Endothelial cell of umbilical vein (primary cell): ENCODE results near the gene TMEM37. TPM values are rescaled to one million over a fixed set of nuclear protein-coding genes. Genes with fewer than 3 reads are reported as not detected.

ENCODE experiments used
- BruUV-seq: library from RNA; stranded (reverse); fragments of 400-500 nt; replicated peaks from 2 replicates; lab custom pipeline; 2021; lab: Mats Ljungman, UMichigan
- CTCF ChIA-PET: fragments of 300-600, 350-600 bp; sonication (Branson Sonifier 250); formaldehyde crosslinking; loops from one replicate; lab custom pipeline; 2021; ENCODE audit warnings: antibody characterized with exemption, inconsistent platforms; lab: Charles Lee
- POLR2A ChIA-PET: fragments of 300-600, 350-600 bp; sonication (Branson Sonifier 250); formaldehyde crosslinking; loops from one replicate; lab custom pipeline; 2021; ENCODE audit warnings: antibody characterized with exemption, inconsistent platforms; lab: Charles Lee
- DNase-seq: peaks from one replicate; pipeline ENCODE4 v3.0.0-alpha.2; 2011; ENCODE audit warnings: low read depth, low spot score
- FAIRE-seq: peaks from 2 replicates; lab custom pipeline; 2011; peaks lifted over from hg19 to GRCh38; lab: Jason Lieb, UNC
- H2AFZ ChIP-seq: 2 replicates; pipeline ENCODE4 v1.6.0; 2012; ENCODE audit warnings: low read depth, low read length, control low read depth, inconsistent platforms
- H3K27ac ChIP-seq: 2 replicates; pipeline ENCODE4 v1.5.1; 2011; ENCODE audit warnings: low read depth, mild to moderate bottlenecking, control low read depth, low read length, moderate library complexity; ENCODE audit not compliant: insufficient read depth
- H3K27me3 ChIP-seq, 2 experiments: 2 replicates each; pipeline versions ENCODE4 v1.6.0 to v1.6.1; 2011; ENCODE audit warnings: low read length in 2 of 2, mixed read lengths in 1 of 2; ENCODE audit not compliant: control insufficient read depth in 2 of 2, insufficient read depth in 2 of 2
- H3K36me3 ChIP-seq, 2 experiments: 2 replicates in 1 of 2; 3 replicates in 1 of 2; pipeline ENCODE4 v1.5.1; 2011; ENCODE audit warnings: low read length in 2 of 2, mild to moderate bottlenecking in 1 of 2, moderate library complexity in 1 of 2; ENCODE audit not compliant: control insufficient read depth in 2 of 2, insufficient read depth in 2 of 2; ENCODE audit errors: extremely low read depth in 1 of 2
- H3K4me1 ChIP-seq: 3 replicates; pipeline ENCODE4 v1.5.1; 2011; ENCODE audit warnings: mild to moderate bottlenecking, low read length; ENCODE audit not compliant: control insufficient read depth, insufficient read depth; ENCODE audit errors: extremely low read depth
- H3K4me2 ChIP-seq: 2 replicates; pipeline ENCODE4 v1.6.1; 2011; ENCODE audit warnings: low read length, control low read depth, mixed read lengths; ENCODE audit not compliant: insufficient read depth
- H3K4me3 ChIP-seq, 3 experiments: fragments of 200-600 bp in 1 of 3; sonication (generic), shearing (Covaris generic) in 1 of 3; replicated peaks in 1 of 3; 2 replicates each; pipeline ENCODE4 v1.5.1; 2011 to 2016; ENCODE audit warnings: control low read depth in 3 of 3, low read length in 3 of 3, mild to moderate bottlenecking in 2 of 3, inconsistent platforms in 1 of 3, low read depth in 1 of 3, moderate library complexity in 1 of 3; ENCODE audit not compliant: insufficient read depth in 1 of 3
- H3K79me2 ChIP-seq: 2 replicates; pipeline ENCODE4 v1.6.0; 2012; ENCODE audit warnings: low read length, inconsistent platforms; ENCODE audit not compliant: control insufficient read depth, insufficient read depth
- H3K9ac ChIP-seq: replicated peaks from 2 replicates; pipeline ENCODE3; 2011; ENCODE audit warnings: low read length, control low read depth; ENCODE audit not compliant: insufficient read depth; ENCODE audit errors: extremely low read depth
- H3K9me1 ChIP-seq: replicated peaks from 3 replicates; pipeline ENCODE4 v1.6.0; 2011; ENCODE audit warnings: mild to moderate bottlenecking, low read length; ENCODE audit not compliant: control insufficient read depth, insufficient read depth; ENCODE audit errors: extremely low read depth
- H3K9me3 ChIP-seq: replicated peaks from 2 replicates; pipeline ENCODE4 v1.5.1; 2012; ENCODE audit warnings: low read length, inconsistent platforms; ENCODE audit not compliant: control insufficient read depth, insufficient read depth
- H4K20me1 ChIP-seq: replicated peaks from 2 replicates; pipeline ENCODE3; 2011; ENCODE audit warnings: mild to moderate bottlenecking, low read length; ENCODE audit not compliant: control insufficient read depth, insufficient read depth; ENCODE audit errors: extremely low read depth
- EZH2 ChIP-seq: IDR thresholded peaks from 2 replicates; pipeline ENCODE4 v1.6.1; 2012; ENCODE audit warnings: borderline replicate concordance, low read depth, mild to moderate bottlenecking, moderate library complexity, low read length, inconsistent platforms; ENCODE audit not compliant: severe bottlenecking
- FOS ChIP-seq: IDR thresholded peaks from 2 replicates; pipeline ENCODE4 v1.6.1; 2011; ENCODE audit warnings: mild to moderate bottlenecking, low read length, moderate library complexity, borderline replicate concordance; ENCODE audit not compliant: insufficient read depth
- GATA2 ChIP-seq: IDR thresholded peaks from 2 replicates; pipeline ENCODE4 v1.7.0; 2011; ENCODE audit warnings: low read depth, mild to moderate bottlenecking, moderate library complexity, mixed read lengths, low read length; ENCODE audit not compliant: insufficient read length, insufficient read depth
- JUN ChIP-seq: IDR thresholded peaks from 2 replicates; pipeline ENCODE4 v1.6.1; 2011; ENCODE audit warnings: borderline replicate concordance, low read depth; ENCODE audit not compliant: insufficient read length, insufficient read depth
- MYC ChIP-seq: IDR thresholded peaks from one replicate; pipeline ENCODE4 v1.6.1; 2011; ENCODE audit warnings: mild to moderate bottlenecking, low read depth, low read length
- POLR2A ChIP-seq: IDR thresholded peaks from 2 replicates; pipeline ENCODE4 v1.6.1; 2012; ENCODE audit warnings: low read depth, mild to moderate bottlenecking, control low read depth, low read length
- POLR2AphosphoS5 ChIP-seq: IDR thresholded peaks from 2 replicates; pipeline ENCODE4 v1.6.1; 2012; ENCODE audit warnings: low read depth, mild to moderate bottlenecking, control low read depth, low read length, moderate library complexity; ENCODE audit not compliant: insufficient read depth
- dilution Hi-C: fragments of 300-500 bp; cut with MboI; formaldehyde crosslinking; loops from one replicate; pipeline ENCODE4 v1.15.0; 2019; ENCODE audit warnings: low sequenced_read_pairs; ENCODE audit not compliant: extremely low pct_ligation_motif_present
- intact Hi-C: fragments of 100-400 bp; cut with micrococcal nuclease; formaldehyde crosslinking; loops from one replicate; pipeline ENCODE4 v1.10.0; 2022
- polyA plus RNA-seq, 4 experiments: library from polyadenylated mRNA; depleted of rRNA in 3 of 4; stranded (reverse) in 3 of 4; unstranded in 1 of 4; fragments of >200 nt; gene quantifications; 2 replicates each; pipeline versions ENCODE4 v1.2.1 to v1.2.3, GENCODE V29; 2011 to 2012; ENCODE audit warnings: missing spikeins in 1 of 4
- total RNA-seq: library from RNA; stranded (reverse); gene quantifications from 2 replicates; pipeline ENCODE4 v1.2.3, GENCODE V29; 2021
- TF ChIP-seq, protein P1 (sequence below): IDR thresholded peaks from 2 replicates; pipeline ENCODE4 v1.6.1; 2011; ENCODE audit not compliant: insufficient read depth, insufficient read length
- TF ChIP-seq, protein P2 (sequence below), 2 donors: IDR thresholded peaks; 1 replicate in 1 of 2; 2 replicates in 1 of 2; pipeline ENCODE4 v1.5.1; 2011; ENCODE audit warnings: low read length in 2 of 2, mild to moderate bottlenecking in 2 of 2, moderate library complexity in 2 of 2, control low read depth in 1 of 2, inconsistent platforms in 1 of 2, low read depth in 1 of 2; ENCODE audit not compliant: insufficient read depth in 1 of 2; ENCODE audit errors: extremely low read depth in 1 of 2

Gene TMEM37
- total and polyA plus RNA-seq, 2 donors (not counting 3 experiments of a cell fraction or from before 2014, with no cell fraction given) = 3.5 to 16.2 TPM

DNA sequence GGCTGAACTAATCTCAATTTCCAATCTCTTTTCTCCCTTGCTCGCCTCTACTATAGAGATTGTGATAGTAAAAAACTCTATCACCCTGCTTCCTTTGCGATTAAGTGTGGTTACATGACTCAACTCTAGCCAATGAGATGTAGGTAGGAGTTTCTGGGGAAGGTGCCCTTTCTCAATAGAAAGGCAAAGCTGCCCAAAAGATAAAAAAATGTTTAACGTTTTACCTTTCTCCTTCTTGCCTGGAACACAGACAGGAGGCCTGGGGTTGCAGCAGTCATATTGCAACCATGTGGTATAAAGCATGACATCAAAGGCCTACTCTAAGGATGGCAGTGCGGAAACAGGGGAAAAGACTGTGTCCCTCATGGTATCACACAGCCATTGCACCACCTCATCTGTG lies 31.5 kb downstream of the TMEM37 start:
- dilution Hi-C loops (no loop called here), intact Hi-C loops (no loop called here)
- no peaks in the 10 kb centered on the region for H3K9me3 ChIP-seq
- no peaks in the 10 kb centered on the region for H4K20me1 ChIP-seq
- ChIA-PET POLR2A (no interaction called here), CTCF (no interaction called here)
- H3K79me2 ChIP-seq = no peaks in the 10 kb centered on the region
- no peak for FAIRE-seq
- H3K4me1 ChIP-seq = no peaks in the 10 kb centered on the region
- H2AFZ ChIP-seq = no peak overlapping the region
- no peaks in the 10 kb centered on the region for H3K36me3 ChIP-seq
- H3K4me2 ChIP-seq = no peak overlapping the region
- BruUV-seq = no TSS peak
- no peak overlapping the region for H3K27ac ChIP-seq
- H3K9ac ChIP-seq = no peak overlapping the region
- TF ChIP-seq EZH2 = no peak
- TF ChIP-seq GATA2 = no peak
- no peak for TF ChIP-seq JUN
- no peak for DNase-seq
- H3K9me1 ChIP-seq = no peaks in the 10 kb centered on the region
- no peaks in the 10 kb centered on the region for H3K27me3 ChIP-seq
- H3K4me3 ChIP-seq = no peak overlapping the region

GRCh38 chr2:119463990-119464389 lies 32.3 kb downstream of the TMEM37 start:
- Histone ChIP-seq H3K4me2 (no peak overlapping the region), H4K20me1 (no peaks in the 10 kb centered on the region), H3K9me3 (no peaks in the 10 kb centered on the region), H3K27ac (no peak overlapping the region), H2AFZ (no peak overlapping the region), H3K9me1 (no peaks in the 10 kb centered on the region), H3K36me3 (no peaks in the 10 kb centered on the region), H3K9ac (no peak overlapping the region), H3K4me1 (no peaks in the 10 kb centered on the region), H3K4me3 (no peak overlapping the region), H3K79me2 (no peaks in the 10 kb centered on the region), H3K27me3 (peaks cover 0 to 3% of the 10 kb centered on the region in 2 experiments)
- intact Hi-C loops (no loop called here), dilution Hi-C loops (no loop called here)
- ChIA-PET CTCF (interaction anchor here (3.0 kb wide), 1 partner anchor 12 kb away, joined by 13 read pairs; no protein-coding TSS in a partner anchor), POLR2A (no interaction called here)
- TF ChIP-seq EZH2 = no peak
- no peak for TF ChIP-seq POLR2A
- TF ChIP-seq JUN = no peak
- TF ChIP-seq FOS = no peak
- TF ChIP-seq, protein P1, sequence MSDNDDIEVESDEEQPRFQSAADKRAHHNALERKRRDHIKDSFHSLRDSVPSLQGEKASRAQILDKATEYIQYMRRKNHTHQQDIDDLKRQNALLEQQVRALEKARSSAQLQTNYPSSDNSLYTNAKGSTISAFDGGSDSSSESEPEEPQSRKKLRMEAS = no peak
- no peak for TF ChIP-seq POLR2AphosphoS5
- TF ChIP-seq, protein P2, sequence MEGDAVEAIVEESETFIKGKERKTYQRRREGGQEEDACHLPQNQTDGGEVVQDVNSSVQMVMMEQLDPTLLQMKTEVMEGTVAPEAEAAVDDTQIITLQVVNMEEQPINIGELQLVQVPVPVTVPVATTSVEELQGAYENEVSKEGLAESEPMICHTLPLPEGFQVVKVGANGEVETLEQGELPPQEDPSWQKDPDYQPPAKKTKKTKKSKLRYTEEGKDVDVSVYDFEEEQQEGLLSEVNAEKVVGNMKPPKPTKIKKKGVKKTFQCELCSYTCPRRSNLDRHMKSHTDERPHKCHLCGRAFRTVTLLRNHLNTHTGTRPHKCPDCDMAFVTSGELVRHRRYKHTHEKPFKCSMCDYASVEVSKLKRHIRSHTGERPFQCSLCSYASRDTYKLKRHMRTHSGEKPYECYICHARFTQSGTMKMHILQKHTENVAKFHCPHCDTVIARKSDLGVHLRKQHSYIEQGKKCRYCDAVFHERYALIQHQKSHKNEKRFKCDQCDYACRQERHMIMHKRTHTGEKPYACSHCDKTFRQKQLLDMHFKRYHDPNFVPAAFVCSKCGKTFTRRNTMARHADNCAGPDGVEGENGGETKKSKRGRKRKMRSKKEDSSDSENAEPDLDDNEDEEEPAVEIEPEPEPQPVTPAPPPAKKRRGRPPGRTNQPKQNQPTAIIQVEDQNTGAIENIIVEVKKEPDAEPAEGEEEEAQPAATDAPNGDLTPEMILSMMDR (IDR thresholded peaks at IDR 0.05; ENCODE audit: extremely low read depth in 1 of 2, insufficient read depth in 1 of 2, low read depth in 1 of 2, low read length in 2 of 2) = no peak
- TF ChIP-seq MYC = no peak
- TF ChIP-seq GATA2 = no peak
- DNase-seq (no peak), FAIRE-seq (no peak)
- no TSS peak for BruUV-seq
